GM10847 (cell line): ENCODE data around the gene CPT1B.

Source experiments
- POLR2A ChIP-seq: IDR thresholded peaks from 2 replicates; pipeline ENCODE4 v1.6.1; 2011; ENCODE audit not compliant: insufficient read length; ENCODE audit errors: extremely low read depth

Gene CPT1B

DNA sequence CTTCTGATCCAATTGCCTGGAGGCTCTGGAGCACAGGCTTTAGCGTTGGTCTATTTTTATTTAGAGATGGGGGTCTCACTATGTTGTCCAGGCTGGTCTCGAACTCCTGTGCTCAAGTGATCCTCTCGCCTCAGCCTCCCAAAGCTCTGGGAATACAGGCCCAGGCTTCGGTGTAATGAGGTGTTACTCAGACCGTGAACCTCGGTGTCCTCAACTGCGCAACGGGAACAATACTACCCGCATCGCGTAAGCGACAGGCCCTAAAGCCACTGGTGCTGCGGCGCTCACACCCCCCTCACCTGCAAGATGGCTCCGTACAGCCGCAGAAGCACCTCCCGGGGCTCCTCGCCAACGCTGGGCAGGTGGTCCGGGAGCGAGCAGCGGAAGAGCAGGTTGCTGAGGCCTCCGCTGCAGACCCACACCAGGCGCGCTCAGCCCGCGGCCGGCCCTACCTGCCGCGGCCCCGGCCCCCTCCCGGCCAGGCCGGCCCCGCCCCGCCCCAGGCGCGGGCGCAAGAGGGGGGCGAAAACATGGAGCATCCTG, 3.8 kb upstream of the CPT1B start:
- TF ChIP-seq POLR2A: no peak

- no peak for TF ChIP-seq POLR2A
Observed at GRCh38 chr22:50581031-50581949, 3.1 kb upstream of the CPT1B start.

- TF ChIP-seq POLR2A: no peak
Observed at GRCh38 chr22:50579752-50580151, 1.5 kb upstream of the CPT1B start.

DNA sequence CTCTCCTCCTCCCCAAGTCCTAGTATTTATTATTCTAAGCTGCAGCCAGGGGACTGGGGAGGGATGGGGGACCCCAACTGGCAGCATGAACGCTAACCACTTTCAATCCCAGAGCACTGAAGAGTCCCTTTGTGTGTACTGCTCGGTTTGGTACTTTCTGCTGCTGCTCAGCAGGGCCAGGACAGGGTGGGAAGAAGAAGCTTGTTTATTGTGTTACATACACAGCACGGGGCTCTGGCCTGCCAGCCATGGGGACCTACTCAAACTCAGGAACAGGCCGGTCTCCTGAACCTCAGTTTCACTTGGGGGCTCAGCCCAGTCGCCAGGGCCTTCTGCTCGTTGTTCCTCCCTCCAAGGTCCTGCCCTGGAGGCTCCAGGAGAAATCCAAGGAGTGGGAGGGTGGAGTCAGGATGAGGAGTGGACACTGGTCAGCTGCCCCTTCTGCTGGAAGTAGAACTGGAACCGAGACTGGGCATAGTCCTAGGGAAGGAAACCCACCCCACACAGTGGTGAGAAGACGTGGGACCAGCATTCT, 616 bp upstream of the CPT1B start:
- no peak for TF ChIP-seq POLR2A

DNA sequence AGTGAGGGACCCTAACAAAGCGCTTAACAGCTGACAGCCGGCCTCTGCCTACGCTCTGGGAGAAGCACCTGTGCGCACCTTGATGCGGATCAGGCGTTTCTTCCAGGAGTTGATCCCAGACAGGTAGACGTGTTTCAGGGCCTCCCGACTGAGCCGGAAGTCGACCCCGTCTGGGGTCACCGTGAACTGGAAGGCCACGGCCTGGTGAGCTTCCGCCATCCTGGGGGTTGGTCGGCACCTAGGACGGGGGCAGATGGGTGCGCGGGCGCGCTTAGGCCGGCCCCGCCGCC, 585 bp downstream of the CPT1B start:
- no peak for TF ChIP-seq POLR2A

DNA sequence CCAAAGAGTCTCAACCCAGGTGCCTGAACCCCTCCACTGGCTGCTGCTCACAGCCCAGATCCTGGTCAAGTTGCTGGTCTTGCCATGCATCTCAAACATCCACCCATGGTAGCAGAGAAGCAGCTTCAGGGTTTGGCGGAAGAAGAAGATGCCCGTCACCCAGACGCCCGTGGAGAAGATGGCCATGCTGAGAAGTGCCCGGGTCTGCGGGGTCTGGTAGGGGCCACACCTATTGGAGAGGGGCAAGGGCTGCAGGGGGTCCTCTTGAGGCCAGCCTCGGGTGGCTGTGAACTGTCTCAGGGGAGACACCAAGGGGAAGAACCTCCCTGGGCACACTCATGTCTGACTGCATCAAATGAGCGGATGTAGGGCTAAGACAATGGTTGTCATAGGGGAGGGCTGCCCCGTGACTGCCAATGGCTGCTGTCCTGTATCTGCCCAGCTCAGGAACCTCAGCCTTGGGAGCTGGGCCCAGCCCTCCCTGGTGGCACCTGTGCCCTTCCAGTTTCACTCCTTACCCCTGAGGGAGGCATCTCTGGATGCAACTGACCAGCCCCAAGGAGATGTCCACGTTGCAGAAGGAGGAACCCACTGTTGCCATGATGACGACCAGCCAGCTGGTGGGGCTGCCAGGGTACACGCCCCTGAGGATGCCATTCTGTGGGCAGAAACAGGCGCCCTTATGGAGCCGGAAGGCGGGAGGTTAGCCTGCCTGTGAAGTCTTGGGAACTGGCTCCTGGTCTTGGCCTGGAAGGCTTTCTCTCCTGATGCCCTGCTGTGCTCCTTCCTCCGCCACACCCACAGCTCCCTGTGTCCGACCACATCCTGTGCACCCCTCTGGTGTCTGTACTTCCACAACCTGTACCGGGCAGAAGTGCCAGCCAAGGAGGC, 1.2 kb downstream of the CPT1B start:
- no peak for TF ChIP-seq POLR2A

DNA sequence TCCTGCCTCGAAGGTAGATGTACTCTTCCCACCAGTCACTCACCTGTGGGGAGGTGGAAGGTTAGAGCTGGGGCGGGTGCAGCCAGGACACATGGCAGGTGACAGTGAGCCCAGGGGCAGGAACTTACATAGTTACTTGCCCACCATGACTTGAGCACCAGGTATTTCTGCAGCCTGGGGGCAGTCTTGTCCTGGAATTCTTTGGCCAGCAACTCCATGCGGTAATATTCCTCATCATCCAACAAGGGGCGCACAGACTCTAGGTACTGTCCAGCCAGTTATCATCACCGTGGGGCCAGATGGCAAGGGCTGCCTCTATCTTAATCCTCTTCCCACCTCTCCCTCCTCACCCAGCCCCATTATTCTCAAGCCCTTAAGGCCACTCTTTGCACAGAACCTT, 2.2 kb downstream of the CPT1B start:
- TF ChIP-seq POLR2A: no peak

- TF ChIP-seq POLR2A: no peak
Observed at GRCh38 chr22:50575426-50575941, 2.7 kb downstream of the CPT1B start.

DNA sequence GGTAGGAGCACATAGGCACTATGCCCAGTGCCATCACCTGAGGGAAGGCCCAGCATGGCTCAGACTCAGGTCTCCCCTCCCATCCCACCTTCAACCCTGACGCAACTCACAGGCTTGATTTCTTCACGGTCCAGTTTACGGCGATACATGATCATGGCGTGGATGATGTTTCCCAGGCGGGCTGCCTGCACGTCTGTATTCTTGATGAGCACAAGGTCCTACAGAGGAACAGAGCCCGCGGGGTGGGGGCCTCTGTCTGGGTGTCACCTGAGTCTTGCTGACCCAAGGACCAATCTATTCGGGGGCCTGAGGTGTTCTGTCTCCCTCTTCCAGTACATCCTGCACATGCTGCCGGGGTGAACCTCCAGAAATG, 3.9 kb downstream of the CPT1B start:
- TF ChIP-seq POLR2A: no peak

GRCh38 chr22:50573491-50574382, 4.5 kb downstream of the CPT1B start:
- TF ChIP-seq POLR2A: no peak

DNA sequence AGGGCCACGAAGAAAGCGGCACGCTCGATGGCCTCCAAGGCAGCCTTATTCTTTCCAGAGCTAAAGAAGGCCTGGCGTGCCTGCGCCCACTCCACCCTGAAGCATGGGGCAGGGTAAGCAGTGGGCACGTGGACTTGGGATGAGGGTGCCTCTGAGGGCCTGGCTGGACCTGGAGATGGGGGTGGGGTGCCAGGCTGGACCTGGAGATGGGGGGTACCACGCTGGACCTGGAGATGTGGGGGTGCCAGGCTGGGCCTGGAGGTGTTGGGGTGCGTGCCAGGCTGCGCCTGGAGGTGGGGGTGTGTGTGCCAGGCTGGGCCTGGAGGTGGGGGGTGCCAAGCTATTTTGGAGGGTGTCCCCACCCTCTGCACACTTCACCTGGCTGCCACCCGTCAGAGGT, 5.3 kb downstream of the CPT1B start:
- no peak for TF ChIP-seq POLR2A

DNA sequence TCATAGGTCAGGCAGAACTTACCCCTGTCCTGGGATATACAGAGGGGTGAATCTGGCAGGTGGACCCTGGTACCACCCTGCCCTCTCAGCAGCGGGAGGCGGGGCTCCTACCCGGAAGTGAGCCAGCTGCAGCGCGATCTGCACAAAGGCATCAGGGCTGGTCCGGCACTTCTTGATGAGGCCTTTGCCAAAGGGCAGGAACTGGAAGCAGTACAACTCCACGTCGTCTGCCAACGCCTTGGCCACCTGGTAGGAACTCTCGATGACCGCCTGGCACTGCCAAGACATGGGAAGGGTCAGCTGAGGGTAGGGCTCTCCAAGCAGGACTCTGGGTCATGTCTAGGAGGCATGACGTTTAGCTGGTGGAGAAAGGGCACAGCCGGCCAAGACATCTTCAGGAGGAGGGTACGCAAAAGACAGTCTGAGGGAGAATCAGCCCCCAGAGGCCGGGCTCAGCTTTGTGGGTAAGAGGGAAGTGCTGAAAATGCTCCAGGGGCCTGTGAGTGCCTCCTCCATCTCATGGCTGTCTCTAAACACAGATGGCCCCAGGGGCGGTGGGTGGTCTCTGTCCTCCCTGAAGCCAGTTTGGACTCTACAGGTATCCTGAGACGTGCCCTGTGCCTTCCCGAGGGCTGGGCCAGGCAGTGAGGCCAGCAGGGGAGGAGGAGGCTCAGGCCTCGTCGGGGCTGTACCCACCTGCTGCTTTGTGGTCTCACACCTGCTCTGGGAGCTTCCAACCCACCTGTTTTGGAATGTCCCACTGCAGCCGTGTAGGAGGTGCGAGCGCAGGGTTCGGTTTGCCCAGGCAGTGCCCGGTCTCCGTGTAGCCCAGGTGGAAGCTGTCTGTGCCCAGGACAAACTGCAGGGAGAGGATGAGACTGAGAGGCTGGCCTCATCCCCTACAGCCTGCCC, 6.7 kb downstream of the CPT1B start:
- TF ChIP-seq POLR2A: no peak

DNA sequence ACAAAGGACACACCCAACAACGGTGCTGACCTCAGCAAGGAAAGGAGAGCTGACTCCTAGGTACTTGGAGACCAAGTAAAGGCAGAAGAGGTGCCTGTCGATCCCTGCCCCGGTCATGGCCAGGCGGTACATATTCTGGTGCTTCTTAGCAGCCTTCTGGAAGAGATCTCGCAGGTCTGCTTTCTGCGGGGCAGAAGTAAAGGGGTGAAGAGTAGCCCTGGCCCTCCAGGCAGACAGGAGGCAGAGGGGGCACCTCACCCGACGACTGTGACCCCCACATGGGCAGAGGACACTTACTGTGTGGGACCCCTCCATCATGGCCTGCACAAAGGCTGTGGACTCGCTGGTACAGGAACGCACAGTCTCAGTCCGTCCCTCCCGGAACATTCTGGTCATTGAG, 7.4 kb downstream of the CPT1B start:
- TF ChIP-seq POLR2A: no peak

DNA sequence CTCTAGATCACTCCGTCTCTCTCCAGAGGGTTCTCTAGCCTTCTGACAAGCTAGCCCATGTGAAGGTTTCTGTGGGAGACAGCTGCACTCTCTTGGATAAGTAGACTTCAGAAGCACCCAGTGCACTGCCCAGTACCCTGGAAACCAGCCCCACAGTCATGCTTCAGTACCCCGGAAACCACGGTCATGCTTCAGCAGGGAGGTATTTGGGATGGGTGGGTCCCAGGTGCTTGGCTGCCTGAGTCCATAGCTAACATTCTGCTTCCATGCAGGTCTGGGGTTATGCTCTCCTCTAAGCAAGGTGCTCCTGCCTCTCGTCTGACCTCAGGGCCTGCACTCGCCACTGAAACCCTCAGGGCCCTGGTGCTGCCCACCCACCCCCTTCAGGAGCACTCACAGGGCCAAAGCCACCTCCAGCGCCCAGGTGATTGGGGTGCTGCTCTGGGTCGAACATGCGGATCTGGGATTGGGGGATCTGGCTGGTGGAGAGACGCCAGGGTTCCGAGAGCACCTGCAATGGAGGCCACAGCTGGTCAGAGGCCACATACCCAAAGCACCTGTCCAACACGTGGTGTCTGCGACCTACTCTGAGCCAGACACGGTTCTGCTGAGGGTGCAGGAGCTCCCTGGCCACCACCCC, 8.2 kb downstream of the CPT1B start:
- no peak for TF ChIP-seq POLR2A
